ENCODE results near the gene CSH1. TPM values are rescaled to one million over a fixed set of nuclear protein-coding genes. Genes with fewer than 3 reads are reported as not detected.
A peak's percentile ranks its signal among the peaks of the same experiment; 100 is the strongest.

CSH1 gene
- total and polyA plus RNA-seq, 2 donors (not counting 1 experiment from before 2014, with no cell fraction given), result not detected

GRCh38 chr17:63914471-63914870 lies 18.1 kb upstream of the CSH1 start:
- TF ChIP-seq, protein P1, sequence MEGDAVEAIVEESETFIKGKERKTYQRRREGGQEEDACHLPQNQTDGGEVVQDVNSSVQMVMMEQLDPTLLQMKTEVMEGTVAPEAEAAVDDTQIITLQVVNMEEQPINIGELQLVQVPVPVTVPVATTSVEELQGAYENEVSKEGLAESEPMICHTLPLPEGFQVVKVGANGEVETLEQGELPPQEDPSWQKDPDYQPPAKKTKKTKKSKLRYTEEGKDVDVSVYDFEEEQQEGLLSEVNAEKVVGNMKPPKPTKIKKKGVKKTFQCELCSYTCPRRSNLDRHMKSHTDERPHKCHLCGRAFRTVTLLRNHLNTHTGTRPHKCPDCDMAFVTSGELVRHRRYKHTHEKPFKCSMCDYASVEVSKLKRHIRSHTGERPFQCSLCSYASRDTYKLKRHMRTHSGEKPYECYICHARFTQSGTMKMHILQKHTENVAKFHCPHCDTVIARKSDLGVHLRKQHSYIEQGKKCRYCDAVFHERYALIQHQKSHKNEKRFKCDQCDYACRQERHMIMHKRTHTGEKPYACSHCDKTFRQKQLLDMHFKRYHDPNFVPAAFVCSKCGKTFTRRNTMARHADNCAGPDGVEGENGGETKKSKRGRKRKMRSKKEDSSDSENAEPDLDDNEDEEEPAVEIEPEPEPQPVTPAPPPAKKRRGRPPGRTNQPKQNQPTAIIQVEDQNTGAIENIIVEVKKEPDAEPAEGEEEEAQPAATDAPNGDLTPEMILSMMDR (conservative IDR thresholded peaks at IDR 0.05 in 1 of 2, IDR thresholded peaks at IDR 0.05 in 1 of 2; ENCODE audit: low read depth in 1 of 2, low read length in 2 of 2), result no peak
- no peak for TF ChIP-seq EZH2 (IDR thresholded peaks at IDR 0.05; ENCODE audit: low read length, missing control alignments)
- H3K36me3 ChIP-seq (ENCODE audit: control insufficient read depth, insufficient read depth, low read length), result no peaks in the 10 kb centered on the region
- H3K9ac ChIP-seq (ENCODE audit: insufficient read depth, low read length), result no peak overlapping the region
- no peak overlapping the region for H2AFZ ChIP-seq (ENCODE audit: low read length)
- DNase-seq (ENCODE audit: low read depth in 2 of 2), result no peak
- H3K79me2 ChIP-seq (ENCODE audit: control insufficient read depth, insufficient read depth, low read length), result no peaks in the 10 kb centered on the region
- H3K4me1 ChIP-seq (ENCODE audit: control insufficient read depth, extremely low read depth, insufficient read depth, low read length), result no peaks in the 10 kb centered on the region
- no peaks in the 10 kb centered on the region for H3K9me3 ChIP-seq (ENCODE audit: control insufficient read depth, insufficient read depth, low read depth, low read length)
- no peak overlapping the region for H3K4me2 ChIP-seq (ENCODE audit: extremely low read depth, insufficient read depth, low read length)
- H3K4me3 ChIP-seq (replicated peaks in 1 of 4; ENCODE audit: control extremely low read depth in 1 of 4, insufficient read depth in 1 of 4, low read depth in 3 of 4, low read length in 4 of 4), result no peak overlapping the region
- H3K27me3 ChIP-seq (ENCODE audit: control insufficient read depth, insufficient read depth, low read length), result peaks cover 3% of the 10 kb centered on the region
- no peak overlapping the region for H3K27ac ChIP-seq (ENCODE audit: insufficient read depth, low read length)
- H4K20me1 ChIP-seq (ENCODE audit: control insufficient read depth, extremely low read depth, insufficient read depth, low read length), result no peaks in the 10 kb centered on the region

DNA sequence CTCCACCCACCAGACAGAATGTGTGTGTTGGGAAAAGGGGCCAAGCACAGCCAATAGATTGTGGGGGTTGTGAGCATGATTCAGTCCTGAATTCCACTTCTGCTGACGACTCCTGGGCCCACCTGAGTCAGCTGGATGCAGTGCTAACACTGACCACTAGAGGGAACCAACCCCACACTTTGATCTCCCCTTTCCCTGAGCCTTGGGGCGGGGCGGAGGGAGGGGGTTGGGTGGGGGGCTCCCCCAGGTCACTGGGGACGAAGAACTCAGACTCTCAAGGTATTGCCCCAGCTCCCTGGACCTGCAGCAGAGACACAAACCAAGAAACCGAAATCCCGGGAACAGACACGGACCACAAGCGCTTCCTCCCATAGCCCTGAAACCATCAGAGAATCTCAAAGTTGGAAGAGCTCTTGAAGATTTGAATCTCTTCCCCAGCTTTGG lies 15.3 kb upstream of the CSH1 start:
- Histone ChIP-seq H3K9ac (ENCODE audit: insufficient read depth, low read length) (no peak overlapping the region), H3K9me3 (ENCODE audit: control insufficient read depth, insufficient read depth, low read depth, low read length) (no peaks in the 10 kb centered on the region), H3K36me3 (ENCODE audit: control insufficient read depth, insufficient read depth, low read length) (no peaks in the 10 kb centered on the region), H3K27ac (ENCODE audit: insufficient read depth, low read length) (no peak overlapping the region), H3K4me3 (replicated peaks in 1 of 4; ENCODE audit: control extremely low read depth in 1 of 4, insufficient read depth in 1 of 4, low read depth in 3 of 4, low read length in 4 of 4) (no peak overlapping the region), H2AFZ (ENCODE audit: low read length) (no peak overlapping the region), H4K20me1 (ENCODE audit: control insufficient read depth, extremely low read depth, insufficient read depth, low read length) (no peaks in the 10 kb centered on the region), H3K4me2 (ENCODE audit: extremely low read depth, insufficient read depth, low read length) (no peak overlapping the region), H3K27me3 (ENCODE audit: control insufficient read depth, insufficient read depth, low read length) (peaks cover 3% of the 10 kb centered on the region), H3K79me2 (ENCODE audit: control insufficient read depth, insufficient read depth, low read length) (no peaks in the 10 kb centered on the region), H3K4me1 (ENCODE audit: control insufficient read depth, extremely low read depth, insufficient read depth, low read length) (no peaks in the 10 kb centered on the region)
- TF ChIP-seq, protein P1 (conservative IDR thresholded peaks at IDR 0.05 in 1 of 2, IDR thresholded peaks at IDR 0.05 in 1 of 2; ENCODE audit: low read depth in 1 of 2, low read length in 2 of 2), result peak; percentile 57 to 72
- TF ChIP-seq EZH2 (IDR thresholded peaks at IDR 0.05; ENCODE audit: low read length, missing control alignments), result no peak
- DNase-seq (ENCODE audit: low read depth in 2 of 2), result peak; percentile 4 to 5

DNA sequence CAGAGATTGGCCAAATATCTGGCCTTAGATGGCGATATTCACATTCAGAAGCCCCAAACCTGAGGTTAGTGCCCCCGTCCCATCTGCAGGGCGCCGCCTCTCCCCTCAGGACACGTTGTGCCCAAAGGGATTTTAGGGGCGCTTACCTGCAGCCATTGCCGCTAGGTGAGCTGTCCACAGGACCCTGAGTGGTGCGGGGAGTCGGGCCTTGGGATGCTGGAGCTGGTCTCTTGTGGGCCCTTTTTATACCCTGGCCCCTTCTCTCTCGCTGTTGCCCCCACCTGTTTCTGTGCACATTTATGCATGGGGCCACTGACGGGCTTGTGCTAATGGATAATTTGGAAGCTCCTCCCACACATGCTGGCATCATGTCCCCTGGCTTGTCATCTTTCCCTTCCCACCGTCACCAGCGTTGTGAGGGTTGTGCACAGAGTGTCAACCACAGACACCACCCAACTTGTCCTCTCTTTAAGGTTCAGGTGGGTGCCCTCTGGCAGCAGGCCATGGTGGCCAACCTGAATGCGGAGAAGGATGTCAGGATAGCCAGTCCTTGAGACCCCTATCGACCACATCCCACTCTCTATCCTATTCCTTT lies 14.8 kb upstream of the CSH1 start, which contains the start of gene CSHL1:
TSS of gene CSHL1 (minus strand) at position 218 of the 595 bp plus-strand sequence. CDS start at position 156, 62 bp downstream.
- Histone ChIP-seq H3K79me2 (ENCODE audit: control insufficient read depth, insufficient read depth, low read length) (no peaks in the 10 kb centered on the region), H3K27ac (ENCODE audit: insufficient read depth, low read length) (no peak within 1 kb of the TSS), H4K20me1 (ENCODE audit: control insufficient read depth, extremely low read depth, insufficient read depth, low read length) (no peaks in the 10 kb centered on the region), H3K27me3 (ENCODE audit: control insufficient read depth, insufficient read depth, low read length) (peaks cover 3% of the 10 kb centered on the region), H3K9me3 (ENCODE audit: control insufficient read depth, insufficient read depth, low read depth, low read length) (no peaks in the 10 kb centered on the region), H3K4me3 (replicated peaks in 1 of 4; ENCODE audit: control extremely low read depth in 1 of 4, insufficient read depth in 1 of 4, low read depth in 3 of 4, low read length in 4 of 4) (no peak within 1 kb of the TSS), H3K9ac (ENCODE audit: insufficient read depth, low read length) (no peak within 1 kb of the TSS), H2AFZ (ENCODE audit: low read length) (no peak within 1 kb of the TSS), H3K36me3 (ENCODE audit: control insufficient read depth, insufficient read depth, low read length) (no peaks in the 10 kb centered on the region), H3K4me2 (ENCODE audit: extremely low read depth, insufficient read depth, low read length) (no peak within 1 kb of the TSS), H3K4me1 (ENCODE audit: control insufficient read depth, extremely low read depth, insufficient read depth, low read length) (no peaks in the 10 kb centered on the region)
- TF ChIP-seq, protein P1 (conservative IDR thresholded peaks at IDR 0.05 in 1 of 2, IDR thresholded peaks at IDR 0.05 in 1 of 2; ENCODE audit: low read depth in 1 of 2, low read length in 2 of 2), result no peak
- TF ChIP-seq EZH2 (IDR thresholded peaks at IDR 0.05; ENCODE audit: low read length, missing control alignments), result no peak
- no peak for DNase-seq (ENCODE audit: low read depth in 2 of 2)
